Neuronal stem cell (in vitro differentiated cells): ENCODE data around the gene COL5A1.
A peak's percentile ranks its signal among the peaks of the same experiment; 100 is the strongest.

Experiments
- DNase-seq: peaks from one replicate; pipeline ENCODE4 v3.0.0-alpha.2; 2013; ENCODE audit warnings: low spot score
- H2AFZ ChIP-seq: one replicate; pipeline ENCODE4 v1.6.1; 2013; ENCODE audit warnings: mild to moderate bottlenecking, low read length, inconsistent platforms
- H2AK5ac ChIP-seq: 2 replicates; pipeline ENCODE4 v1.6.1; 2013; ENCODE audit warnings: low read depth, mild to moderate bottlenecking, inconsistent platforms, low read length, moderate library complexity, mixed read lengths
- H2BK120ac ChIP-seq: 2 replicates; pipeline ENCODE4 v1.6.1; 2013; ENCODE audit warnings: low read depth, mild to moderate bottlenecking, inconsistent platforms, low read length, moderate library complexity, mixed read lengths
- H2BK12ac ChIP-seq: one replicate; pipeline ENCODE4 v1.6.1; 2013; ENCODE audit warnings: low read length, inconsistent platforms
- H2BK15ac ChIP-seq: 2 replicates; pipeline ENCODE4 v1.6.1; 2013; ENCODE audit warnings: mild to moderate bottlenecking, low read length, inconsistent platforms, mixed read lengths
- H2BK5ac ChIP-seq: one replicate; pipeline ENCODE4 v1.6.1; 2013; ENCODE audit warnings: inconsistent platforms, mild to moderate bottlenecking, low read length, moderate library complexity
- H3K14ac ChIP-seq: one replicate; pipeline ENCODE4 v1.6.1; 2013; ENCODE audit warnings: low read length, inconsistent platforms
- H3K18ac ChIP-seq: 2 replicates; pipeline ENCODE4 v1.6.1; 2013; ENCODE audit warnings: low read length, inconsistent platforms
- H3K23ac ChIP-seq: 2 replicates; pipeline ENCODE4 v1.6.1; 2013; ENCODE audit warnings: low read depth, mild to moderate bottlenecking, mixed read lengths, low read length, inconsistent platforms; ENCODE audit not compliant: poor library complexity
- H3K27ac ChIP-seq: replicated peaks from 3 replicates; pipeline ENCODE4 v1.5.1; 2013; ENCODE audit warnings: low read length, inconsistent platforms
- H3K27me3 ChIP-seq, 3 experiments: 2 replicates each; pipeline ENCODE4 v1.6.1; 2013; ENCODE audit warnings: low read length in 3 of 3, mild to moderate bottlenecking in 2 of 3, inconsistent platforms in 1 of 3, low read depth in 1 of 3, mixed read lengths in 1 of 3, moderate library complexity in 1 of 3; ENCODE audit not compliant: control insufficient read depth in 3 of 3, insufficient read depth in 3 of 3
- H3K36me3 ChIP-seq, 2 donors: replicated peaks in 1 of 2; 2 replicates each; pipeline ENCODE4 v1.6.1; 2013; ENCODE audit warnings: low read length in 2 of 2; ENCODE audit not compliant: control insufficient read depth in 2 of 2, insufficient read depth in 2 of 2
- H3K4ac ChIP-seq: 2 replicates; pipeline ENCODE4 v1.6.1; 2013; ENCODE audit warnings: inconsistent platforms, mild to moderate bottlenecking, low read length, moderate library complexity
- H3K4me1 ChIP-seq, 2 donors: 1 replicate in 1 of 2; 2 replicates in 1 of 2; pipeline ENCODE4 v1.6.1; 2013; ENCODE audit warnings: low read length in 2 of 2, low read depth in 1 of 2; ENCODE audit not compliant: control insufficient read depth in 2 of 2, insufficient read depth in 1 of 2
- H3K4me2 ChIP-seq: one replicate; pipeline ENCODE4 v1.6.1; 2013; ENCODE audit warnings: mild to moderate bottlenecking, low read length, inconsistent platforms; ENCODE audit not compliant: insufficient read depth, poor library complexity, severe bottlenecking
- H3K4me3 ChIP-seq, 2 donors: 2 replicates each; pipeline ENCODE4 v1.5.1; 2013; ENCODE audit warnings: low read length in 2 of 2, mild to moderate bottlenecking in 2 of 2, inconsistent platforms in 1 of 2, moderate library complexity in 1 of 2
- H3K79me1 ChIP-seq: one replicate; pipeline ENCODE4 v1.6.1; 2013; ENCODE audit warnings: low read depth, mild to moderate bottlenecking, inconsistent platforms, low read length, moderate library complexity
- H3K9ac ChIP-seq: one replicate; pipeline ENCODE4 v1.6.1; 2013; ENCODE audit warnings: mild to moderate bottlenecking, low read depth, low read length, inconsistent platforms; ENCODE audit not compliant: poor library complexity
- H3K9me3 ChIP-seq, 2 donors: replicated peaks in 1 of 2; 2 replicates each; pipeline versions ENCODE3 to v1.6.1; 2013; ENCODE audit warnings: low read length in 2 of 2, mild to moderate bottlenecking in 2 of 2, inconsistent platforms in 1 of 2, low read depth in 1 of 2, mixed read lengths in 1 of 2, moderate library complexity in 1 of 2; ENCODE audit not compliant: control insufficient read depth in 2 of 2, insufficient read depth in 1 of 2
- H4K8ac ChIP-seq: one replicate; pipeline ENCODE4 v1.6.1; 2013; ENCODE audit warnings: low read depth, mild to moderate bottlenecking, inconsistent platforms, low read length, moderate library complexity
- H4K91ac ChIP-seq: one replicate; pipeline ENCODE4 v1.6.1; 2013; ENCODE audit warnings: low read length, low read depth, mild to moderate bottlenecking, inconsistent platforms; ENCODE audit not compliant: poor library complexity
- WGBS, 2 donors: extraction: QIAGEN DNeasy Blood & Tissue Kit; methylation state at CpG; one replicate each; pipeline ENCODE4 v1.1.7; 2013; ENCODE audit warnings: missing lambda C conversion rate in 2 of 2, mixed read lengths in 1 of 2; ENCODE audit not compliant: insufficient read length in 2 of 2, insufficient replicate concordance in 1 of 2; ENCODE audit errors: extremely low coverage in 2 of 2; 5-methylcytosine and 5-hydroxymethylcytosine counted together

The COL5A1 gene

DNA sequence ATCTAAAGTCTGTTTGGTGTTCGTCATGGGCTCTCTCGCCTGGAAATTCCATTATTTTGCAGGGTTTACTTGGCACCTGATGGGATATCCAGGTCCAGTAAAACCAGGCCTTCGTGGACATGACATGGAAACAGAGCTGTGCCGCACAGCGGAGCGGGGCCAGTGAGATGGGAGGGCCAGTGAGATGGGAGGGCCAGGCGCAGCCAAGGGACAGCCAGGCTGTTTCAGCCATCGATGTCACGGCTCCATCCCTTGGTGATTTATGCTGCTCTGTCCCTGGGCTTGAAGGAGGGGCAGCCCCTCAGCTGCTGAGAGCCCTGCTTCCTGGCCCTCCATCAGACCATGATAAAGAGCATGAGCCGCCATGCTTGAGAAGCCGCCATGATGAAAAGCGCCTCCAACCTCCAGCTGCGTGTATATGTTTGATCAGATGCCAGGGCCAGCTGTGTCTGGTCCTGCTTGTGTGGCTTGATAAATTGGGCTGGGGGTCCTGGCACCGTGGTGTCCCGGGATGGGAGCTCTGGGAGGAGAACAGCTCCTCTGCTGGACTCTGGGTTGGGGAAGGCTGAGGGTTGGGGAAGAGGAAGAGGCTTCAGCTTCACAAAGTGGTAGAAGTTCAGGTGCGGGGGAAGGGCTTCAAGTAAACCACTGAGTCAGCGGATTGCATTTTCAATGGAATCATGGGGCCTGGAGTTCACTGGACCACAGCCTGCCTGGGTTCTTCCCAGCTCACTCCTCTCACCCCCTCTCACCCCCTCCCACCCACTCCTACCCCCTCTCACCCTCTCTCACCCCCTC is 6.1 kb upstream of the COL5A1 start:
- Histone ChIP-seq H3K4me3 (no peak overlapping the region), H2BK5ac (no peak overlapping the region), H3K27ac (no peak overlapping the region), H2BK15ac (no peak overlapping the region), H4K91ac (no peak overlapping the region), H2AFZ (no peak overlapping the region), H2BK120ac (no peak overlapping the region), H2BK12ac (no peak overlapping the region), H3K4me2 (no peak overlapping the region), H3K18ac (no peak overlapping the region), H3K9ac (no peak overlapping the region), H3K4ac (no peak overlapping the region), H2AK5ac (peak overlapping the region; percentile 1), H3K27me3 (peaks cover 0 to 31% (median 0%) of the 10 kb centered on the region in 3 experiments), H3K4me1 (peaks cover 0 to 1% of the 10 kb centered on the region in 2 donors), H3K36me3 (no peaks in the 10 kb centered on the region), H3K14ac (no peak overlapping the region), H3K23ac (no peak overlapping the region), H3K9me3 (no peaks in the 10 kb centered on the region), H4K8ac (no peak overlapping the region), H3K79me1 (no peaks in the 10 kb centered on the region)
- DNase-seq = no peak
- WGBS, 2 donors = no CpG with 5 or more reads among the region's 17 CpGs

DNA sequence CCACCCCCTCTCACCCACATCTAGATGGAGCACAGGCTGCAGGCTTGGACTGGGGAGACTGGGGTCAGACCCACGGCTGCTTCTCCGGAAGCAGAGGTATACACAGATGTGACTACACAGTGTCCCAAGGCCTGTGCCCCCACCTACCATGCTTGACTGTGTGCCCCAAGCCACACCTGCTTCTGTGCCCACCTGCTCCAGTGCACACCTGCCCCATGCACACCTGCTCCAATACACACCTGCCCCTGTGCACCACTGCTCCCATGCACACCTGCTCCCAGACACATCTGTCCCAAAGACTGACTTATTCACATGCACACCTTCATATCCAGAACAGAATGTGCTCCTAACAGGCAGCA is 5.5 kb upstream of the COL5A1 start:
- Histone ChIP-seq H3K14ac (no peak overlapping the region), H3K4me1 (peaks cover 2 to 6% of the 10 kb centered on the region in 2 donors), H4K8ac (no peak overlapping the region), H3K4me2 (no peak overlapping the region), H2AFZ (no peak overlapping the region), H3K27ac (no peak overlapping the region), H2BK12ac (no peak overlapping the region), H2BK5ac (no peak overlapping the region), H3K27me3 (peaks cover 0 to 37% (median 0%) of the 10 kb centered on the region in 3 experiments), H3K4ac (peak overlapping the region; percentile 94), H2BK15ac (no peak overlapping the region), H3K18ac (peak overlapping the region; percentile 66), H3K36me3 (no peaks in the 10 kb centered on the region), H4K91ac (peak overlapping the region; percentile 89), H3K9ac (no peak overlapping the region), H3K4me3 (no peak overlapping the region), H2BK120ac (no peak overlapping the region), H3K79me1 (no peaks in the 10 kb centered on the region), H3K9me3 (no peaks in the 10 kb centered on the region), H3K23ac (no peak overlapping the region), H2AK5ac (peak overlapping the region; percentile 63)
- no CpG with 5 or more reads among the region's 2 CpGs for WGBS, 2 donors
- DNase-seq = no peak

DNA sequence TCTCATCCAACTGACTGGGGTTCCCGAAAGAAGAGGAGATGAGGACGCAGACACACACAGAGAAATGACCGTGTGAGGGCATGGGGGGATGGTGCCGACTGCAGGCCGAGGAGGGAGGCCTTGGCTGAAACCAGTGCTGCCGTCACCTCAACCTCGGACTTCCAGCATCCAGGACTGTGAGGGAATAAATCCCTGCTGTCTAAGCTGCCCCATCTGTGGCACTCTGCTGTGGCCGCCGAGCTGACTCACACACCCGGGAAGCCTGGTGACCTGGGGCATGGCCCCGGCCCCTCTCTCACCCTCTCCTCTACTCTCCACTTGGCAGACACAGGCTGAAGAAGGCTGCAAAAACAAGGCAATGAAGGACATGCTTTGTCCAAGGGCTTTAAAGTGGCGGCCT is 4.4 kb upstream of the COL5A1 start:
- Histone ChIP-seq H3K27me3 (peaks cover 0 to 48% (median 3%) of the 10 kb centered on the region in 3 experiments), H4K8ac (no peak overlapping the region), H3K4ac (no peak overlapping the region), H3K9me3 (no peaks in the 10 kb centered on the region), H3K14ac (no peak overlapping the region), H3K4me3 (no peak overlapping the region), H3K36me3 (no peaks in the 10 kb centered on the region), H2BK12ac (no peak overlapping the region), H2BK5ac (peak overlapping the region; percentile 8), H2BK120ac (no peak overlapping the region), H3K4me1 (peaks cover 2 to 7% of the 10 kb centered on the region in 2 donors), H2AK5ac (peak overlapping the region; percentile 61), H3K79me1 (no peaks in the 10 kb centered on the region), H3K23ac (no peak overlapping the region), H3K9ac (peak overlapping the region; percentile 10), H2BK15ac (no peak overlapping the region), H3K27ac (no peak overlapping the region), H2AFZ (no peak overlapping the region), H3K4me2 (no peak overlapping the region), H3K18ac (peak overlapping the region; percentile 59), H4K91ac (no peak overlapping the region)
- no peak for DNase-seq
- no CpG with 5 or more reads among the region's 12 CpGs for WGBS, 2 donors

DNA sequence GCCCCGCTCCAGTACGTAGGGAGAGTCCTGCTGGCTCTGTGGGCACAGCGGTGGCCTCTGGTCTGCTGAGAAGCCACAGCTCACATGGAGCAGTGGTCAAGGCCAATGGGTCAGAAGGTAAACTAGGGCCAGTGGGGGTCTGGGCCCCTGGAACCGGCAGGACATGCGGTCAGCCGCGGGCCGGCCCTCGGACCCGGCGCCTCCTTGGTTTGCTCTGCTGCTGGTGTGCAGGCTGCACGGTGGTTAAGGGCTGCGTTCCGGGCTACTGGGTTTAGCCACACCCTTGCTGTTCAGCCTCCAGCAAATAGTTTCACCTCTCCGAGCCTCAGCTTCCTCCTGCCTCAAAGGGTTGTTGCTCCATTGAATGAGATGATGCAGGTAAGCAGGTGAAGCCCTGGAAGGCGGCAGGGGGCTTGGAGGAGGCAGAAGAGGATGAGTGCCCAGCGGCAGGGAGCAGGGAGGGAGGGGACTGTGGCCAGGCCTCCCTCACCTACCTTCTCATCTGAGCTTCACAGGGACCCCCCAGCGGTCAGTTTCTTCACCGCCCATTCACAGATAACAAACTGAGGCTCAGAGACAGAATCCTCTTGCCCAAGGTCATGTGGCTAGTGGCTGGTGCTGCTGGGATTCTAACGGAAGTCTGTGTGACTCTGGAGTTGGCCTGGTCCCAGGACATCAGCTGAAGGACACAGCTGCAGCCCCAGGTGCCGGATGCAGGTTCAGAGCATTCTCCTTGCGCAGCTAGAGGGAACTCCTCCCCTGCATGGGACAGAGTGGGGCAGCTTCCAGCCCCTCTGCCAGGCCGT is 3.7 kb upstream of the COL5A1 start:
- Histone ChIP-seq H2BK15ac (peak overlapping the region; percentile 92), H3K4me1 (peaks cover 2 to 9% of the 10 kb centered on the region in 2 donors), H2BK120ac (no peak overlapping the region), H4K91ac (no peak overlapping the region), H3K4me2 (no peak overlapping the region), H2AK5ac (peak overlapping the region; percentile 40), H3K4me3 (no peak overlapping the region), H3K27me3 (peaks cover 0 to 54% (median 7%) of the 10 kb centered on the region in 3 experiments), H3K14ac (no peak overlapping the region), H3K9ac (no peak overlapping the region), H2BK5ac (peak overlapping the region; percentile 8), H2AFZ (no peak overlapping the region), H2BK12ac (no peak overlapping the region), H3K18ac (peak overlapping the region; percentile 36), H3K36me3 (no peaks in the 10 kb centered on the region), H4K8ac (no peak overlapping the region), H3K27ac (no peak overlapping the region), H3K79me1 (no peaks in the 10 kb centered on the region), H3K4ac (no peak overlapping the region), H3K23ac (no peak overlapping the region), H3K9me3 (no peaks in the 10 kb centered on the region)
- WGBS, 2 donors = no CpG with 5 or more reads among the region's 23 CpGs
- no peak for DNase-seq
